GM18511 (cell line): ENCODE measurements around the gene KIAA1755.

Experiments
- ATAC-seq: cut with Tn5 transposase; IDR thresholded peaks from one replicate; pipeline ENCODE4 v1.9.1; 2021; ENCODE audit warnings: mild to moderate bottlenecking, moderate library complexity; ENCODE audit not compliant: unreplicated experiment

The KIAA1755 gene

GRCh38 chr20:38245753-38246152 is 14.8 kb downstream of the KIAA1755 start:
- ATAC-seq, result no peak

GRCh38 chr20:38243709-38244020 is 16.9 kb downstream of the KIAA1755 start:
- no peak for ATAC-seq

GRCh38 chr20:38242848-38243708 is 17.5 kb downstream of the KIAA1755 start:
- ATAC-seq, result no peak

- no peak for ATAC-seq
Measured at GRCh38 chr20:38241201-38241600, 19.3 kb downstream of the KIAA1755 start.

GRCh38 chr20:38239441-38239840 is 21.1 kb downstream of the KIAA1755 start:
- ATAC-seq, result no peak

GRCh38 chr20:38238829-38239228 is 21.7 kb downstream of the KIAA1755 start:
- ATAC-seq, result no peak

- ATAC-seq, result no peak
Measured at GRCh38 chr20:38237381-38237780, 23.2 kb downstream of the KIAA1755 start.

GRCh38 chr20:38231531-38232121 is 28.9 kb downstream of the KIAA1755 start:
- no peak for ATAC-seq

- ATAC-seq, result no peak
Measured at GRCh38 chr20:38230957-38231526, 29.5 kb downstream of the KIAA1755 start.

GRCh38 chr20:38230253-38230551 is 30.3 kb downstream of the KIAA1755 start:
- no peak for ATAC-seq

- ATAC-seq, result no peak
Measured at GRCh38 chr20:38229376-38230252, 30.9 kb downstream of the KIAA1755 start.

GRCh38 chr20:38228436-38228835 is 32.1 kb downstream of the KIAA1755 start:
- ATAC-seq, result no peak

GRCh38 chr20:38227420-38228360 is 32.8 kb downstream of the KIAA1755 start:
- ATAC-seq, result no peak

GRCh38 chr20:38226553-38226952 is 34.0 kb downstream of the KIAA1755 start:
- ATAC-seq, result no peak

- ATAC-seq, result no peak
Measured at GRCh38 chr20:38225900-38226263, 34.7 kb downstream of the KIAA1755 start.

- no peak for ATAC-seq
Measured at GRCh38 chr20:38225240-38225899, 35.2 kb downstream of the KIAA1755 start.

GRCh38 chr20:38224531-38224930 is 36.0 kb downstream of the KIAA1755 start:
- no peak for ATAC-seq

GRCh38 chr20:38223743-38224100 is 36.8 kb downstream of the KIAA1755 start:
- ATAC-seq, result no peak

GRCh38 chr20:38222923-38223742 is 37.4 kb downstream of the KIAA1755 start:
- no peak for ATAC-seq
